Testis (tissue), 3 donors: ENCODE data around the gene GRID1. TPM values are rescaled to one million over a fixed set of nuclear protein-coding genes. Genes with fewer than 3 reads are reported as not detected.
"Not testable (repeated sequence)": the region's sequence is repeated elsewhere in the genome, so short reads cannot be mapped to it uniquely, and the experiment has no call there.

Source experiments
- DNase-seq: peaks from one replicate; pipeline ENCODE4 v3.0.0-alpha.2; 2019
- H3K27ac ChIP-seq, 2 donors: fragments of 200-600 bp; sonication (generic); one replicate each; pipeline ENCODE4 v1.5.1; 2019
- H3K27me3 ChIP-seq: fragments of 200-600 bp; sonication (generic); one replicate; pipeline ENCODE4 v1.5.1; 2019
- H3K36me3 ChIP-seq: fragments of 200-600 bp; sonication (generic); one replicate; pipeline ENCODE4 v1.5.1; 2017; ENCODE audit warnings: low read depth; ENCODE audit errors: missing control alignments
- H3K4me1 ChIP-seq: fragments of 200-600 bp; sonication (generic); one replicate; pipeline ENCODE4 v1.5.1; 2019
- H3K4me3 ChIP-seq, 2 donors: fragments of 200-600 bp; sonication (generic); one replicate each; pipeline ENCODE4 v1.5.1; 2017 to 2019
- H3K9me3 ChIP-seq: fragments of 200-600 bp; sonication (generic); one replicate; pipeline ENCODE4 v1.5.1; 2017
- CTCF ChIP-seq, 3 experiments: fragments of 450-650 bp in 2 of 3; fragments of 200-600 bp in 1 of 3; sonication (generic) in 1 of 3; IDR thresholded peaks; one replicate each; pipeline ENCODE4 v1.5.1; 2016 to 2019; ENCODE audit warnings: antibody characterized with exemption in 3 of 3, mild to moderate bottlenecking in 2 of 3, moderate library complexity in 1 of 3
- POLR2A ChIP-seq: fragments of 450-650 bp; IDR thresholded peaks from one replicate; pipeline ENCODE4 v1.6.1; 2017; ENCODE audit warnings: antibody characterized with exemption, mild to moderate bottlenecking, moderate library complexity
- WGBS, 2 donors: methylation state at CpG; one replicate each; pipeline ENCODE4 v1.1.5; 2018; 5-methylcytosine and 5-hydroxymethylcytosine counted together
- intact Hi-C: fragments of 100-400 bp; cut with DNase I; formaldehyde crosslinking; loops from one replicate; pipeline ENCODE4 v1.15.1; 2023; ENCODE audit warnings: low total_unique reads
- polyA plus RNA-seq: library from polyadenylated mRNA; stranded (reverse); fragments of 350-450 nt; fragmentation: Illumina TruSeq; extraction: RNeasy Lipid Tissue Mini Kit (QIAGEN cat#74804); gene quantifications from one replicate; pipeline ENCODE4 v1.2.3, GENCODE V29; 2014; ENCODE audit warnings: low read depth, low replicate concordance; ENCODE audit not compliant: insufficient read depth
- total RNA-seq, 2 donors: library from RNA; depleted of rRNA; stranded (reverse); fragments of >200 nt; gene quantifications; one replicate each; pipeline ENCODE4 v1.2.3, GENCODE V29; 2016

Gene GRID1
- total and polyA plus RNA-seq, 3 donors from 2014 or later: 7.4 to 16.7 (median 8.1) TPM

- DNase-seq: no peak
- no peaks in the 10 kb centered on the region for H3K4me1 ChIP-seq
- no peaks in the 10 kb centered on the region for H3K27me3 ChIP-seq
- no peak overlapping the region for H3K4me3 ChIP-seq
- no peak for TF ChIP-seq POLR2A
- no peak for TF ChIP-seq CTCF (IDR thresholded peaks at IDR 0.05)
- intact Hi-C loops: no loop called here
- no peak overlapping the region for H3K27ac ChIP-seq
- no peaks in the 10 kb centered on the region for H3K9me3 ChIP-seq
- H3K36me3 ChIP-seq: no peaks in the 10 kb centered on the region
- WGBS, 2 donors: 92% methylated on average over 1 of the region's 1 CpG; no CpG with 5 or more reads in 1 of the 2 donors
Observed at GRCh38 chr10:86109421-86109820, 257.2 kb downstream of the GRID1 start.

- TF ChIP-seq CTCF (IDR thresholded peaks at IDR 0.05) (no peak), POLR2A (no peak)
- 84 to 88% methylated on average over 7 of the region's 7 CpGs for WGBS, 2 donors
- no peaks in the 10 kb centered on the region for H3K4me1 ChIP-seq
- no peaks in the 10 kb centered on the region for H3K36me3 ChIP-seq
- intact Hi-C loops: no loop called here
- no peak overlapping the region for H3K4me3 ChIP-seq
- no peaks in the 10 kb centered on the region for H3K9me3 ChIP-seq
- H3K27me3 ChIP-seq: no peaks in the 10 kb centered on the region
- no peak overlapping the region for H3K27ac ChIP-seq
- DNase-seq: no peak
Observed at GRCh38 chr10:86108696-86109095, 257.9 kb downstream of the GRID1 start.

- H3K4me1 ChIP-seq, H3K4me3 ChIP-seq, intact Hi-C loops, H3K36me3 ChIP-seq, DNase-seq, H3K27me3 ChIP-seq, H3K9me3 ChIP-seq, H3K27ac ChIP-seq: not testable (repeated sequence)
- WGBS, 2 donors: 85 to 86% methylated on average over 16 of the region's 16 CpGs
Observed at GRCh38 chr10:86107611-86108310, 258.8 kb downstream of the GRID1 start.

- no peak overlapping the region for H3K27ac ChIP-seq
- DNase-seq: no peak
- WGBS, 2 donors: 96 to 98% methylated on average over 6 of the region's 6 CpGs
- intact Hi-C loops: no loop called here
- H3K9me3 ChIP-seq: no peaks in the 10 kb centered on the region
- H3K4me3 ChIP-seq: no peak overlapping the region
- TF ChIP-seq CTCF (IDR thresholded peaks at IDR 0.05) (no peak), POLR2A (no peak)
- no peaks in the 10 kb centered on the region for H3K27me3 ChIP-seq
- no peaks in the 10 kb centered on the region for H3K36me3 ChIP-seq
- no peaks in the 10 kb centered on the region for H3K4me1 ChIP-seq
Observed at GRCh38 chr10:86107131-86107530, 259.5 kb downstream of the GRID1 start.

GRCh38 chr10:86106616-86107015, 260.0 kb downstream of the GRID1 start:
- no peaks in the 10 kb centered on the region for H3K9me3 ChIP-seq
- intact Hi-C loops: no loop called here

More at GRCh38 chr10:86106616-86107015, 260.0 kb downstream of the GRID1 start:
- no peak overlapping the region for H3K4me3 ChIP-seq
- no peaks in the 10 kb centered on the region for H3K4me1 ChIP-seq
- H3K27me3 ChIP-seq: no peaks in the 10 kb centered on the region
- TF ChIP-seq POLR2A (no peak), CTCF (IDR thresholded peaks at IDR 0.05) (no peak)
- H3K36me3 ChIP-seq: no peaks in the 10 kb centered on the region
- no peak overlapping the region for H3K27ac ChIP-seq
- DNase-seq: no peak
- 94 to 98% methylated on average over 8 of the region's 8 CpGs for WGBS, 2 donors
